Colonic mucosa (tissue), 4 donors: ENCODE results near the gene MIEF1. TPM values are rescaled to one million over a fixed set of nuclear protein-coding genes. Genes with fewer than 3 reads are reported as not detected.

Experiments used
- DNase-seq: peaks from one replicate; pipeline ENCODE4 v3.0.0-alpha.2; 2020
- H3K27ac ChIP-seq: fragments of 200-600 bp; one replicate; pipeline ENCODE4 v1.8.0; 2021
- H3K27me3 ChIP-seq: fragments of 200-600 bp; one replicate; pipeline ENCODE4 v1.8.0; 2021
- H3K36me3 ChIP-seq: fragments of 200-600 bp; one replicate; pipeline ENCODE4 v1.8.0; 2021
- H3K4me1 ChIP-seq: fragments of 200-600 bp; one replicate; pipeline ENCODE4 v1.8.0; 2021; ENCODE audit warnings: mild to moderate bottlenecking
- H3K4me3 ChIP-seq: fragments of 200-600 bp; one replicate; pipeline ENCODE4 v1.8.0; 2021
- H3K9ac ChIP-seq, 2 donors: one replicate each; pipeline ENCODE4 v1.7.0; 2013; ENCODE audit warnings: control low read depth in 2 of 2, low read depth in 2 of 2, low read length in 2 of 2
- H3K9me3 ChIP-seq: fragments of 200-600 bp; one replicate; pipeline ENCODE4 v1.8.0; 2021
- CTCF ChIP-seq: fragments of 200-600 bp; IDR thresholded peaks from one replicate; pipeline ENCODE4 v1.8.0; 2022; ENCODE audit warnings: antibody characterized with exemption, mild to moderate bottlenecking
- intact Hi-C: fragments of 100-400 bp; cut with DNase I; formaldehyde crosslinking; loops from one replicate; pipeline ENCODE4 v1.14.1; 2022
- total RNA-seq, 2 donors: library from RNA; stranded (reverse); fragmentation: NEBNext Ultra II Directional in 1 of 2; extraction: Animal tissue kit (Norgen Biotek cat#: 25700) in 1 of 2; gene quantifications; one replicate each; pipeline ENCODE4 v1.2.1, GENCODE V29; 2021
- donor health status: healthy.
- donor health status: DM: no; HTN: no; CAD: no.
- donor health status: DM: no; HTN: no; CAD: no.

MIEF1 gene
- total RNA-seq, 2 donors from 2014 or later = 28.6 to 36.6 TPM

- Histone ChIP-seq H3K4me1 (peaks cover 10% of the 10 kb centered on the region), H3K9ac (no peak overlapping the region), H3K4me3 (no peak overlapping the region), H3K27me3 (no peaks in the 10 kb centered on the region), H3K9me3 (no peaks in the 10 kb centered on the region), H3K36me3 (no peaks in the 10 kb centered on the region), H3K27ac (no peak overlapping the region)
- TF ChIP-seq CTCF = no peak
- no peak for DNase-seq
- intact Hi-C loops = loop anchor here (2.0 to 10.0 kb wide), 2 partner anchors 489 to 809 kb away; partner anchors contain the start of gene ADSL
These were observed 33.3 kb downstream of the MIEF1 start for GRCh38 chr22:39535357-39535725.

- Histone ChIP-seq H3K4me3 (no peak overlapping the region), H3K27ac (no peak overlapping the region), H3K4me1 (peaks cover 7% of the 10 kb centered on the region), H3K9me3 (no peaks in the 10 kb centered on the region), H3K27me3 (no peaks in the 10 kb centered on the region), H3K36me3 (no peaks in the 10 kb centered on the region), H3K9ac (no peak overlapping the region)
- intact Hi-C loops = loop anchor here (2.0 to 10.0 kb wide), 2 partner anchors 489 to 809 kb away; partner anchors contain the start of gene ADSL
- DNase-seq = no peak
- TF ChIP-seq CTCF = no peak
These were observed 33.9 kb downstream of the MIEF1 start for GRCh38 chr22:39535831-39536449.

GRCh38 chr22:39536711-39537110 lies 34.6 kb downstream of the MIEF1 start:
- no peaks in the 10 kb centered on the region for H3K9me3 ChIP-seq
- intact Hi-C loops = loop anchor here (10.0 kb wide), 1 partner anchor 808 kb away; the partner anchor contains the start of gene ADSL
- no peak overlapping the region for H3K27ac ChIP-seq
- TF ChIP-seq CTCF = no peak
- no peaks in the 10 kb centered on the region for H3K27me3 ChIP-seq
- DNase-seq = no peak
- no peak overlapping the region for H3K9ac ChIP-seq
- H3K4me3 ChIP-seq = no peak overlapping the region
- no peaks in the 10 kb centered on the region for H3K36me3 ChIP-seq
- H3K4me1 ChIP-seq = no peaks in the 10 kb centered on the region

GRCh38 chr22:39537975-39538374 lies 35.9 kb downstream of the MIEF1 start:
- no peak for TF ChIP-seq CTCF
- H3K4me1 ChIP-seq = no peaks in the 10 kb centered on the region
- no peak for DNase-seq
- no peaks in the 10 kb centered on the region for H3K27me3 ChIP-seq
- H3K36me3 ChIP-seq = no peaks in the 10 kb centered on the region
- H3K4me3 ChIP-seq = no peak overlapping the region
- no peak overlapping the region for H3K9ac ChIP-seq
- H3K27ac ChIP-seq = no peak overlapping the region
- no peaks in the 10 kb centered on the region for H3K9me3 ChIP-seq
- intact Hi-C loops = loop anchor here (10.0 kb wide), 1 partner anchor 807 kb away; the partner anchor contains the start of gene ADSL

GRCh38 chr22:39543095-39543494 lies 41.0 kb downstream of the MIEF1 start:
- no peak for DNase-seq
- H3K27me3 ChIP-seq = no peaks in the 10 kb centered on the region
- no peak overlapping the region for H3K4me3 ChIP-seq
- H3K4me1 ChIP-seq = no peaks in the 10 kb centered on the region
- no peaks in the 10 kb centered on the region for H3K36me3 ChIP-seq
- H3K27ac ChIP-seq = no peak overlapping the region
- no peak overlapping the region for H3K9ac ChIP-seq
- intact Hi-C loops = no loop called here
- no peaks in the 10 kb centered on the region for H3K9me3 ChIP-seq
- no peak for TF ChIP-seq CTCF
